GM21576 (cell line): Measurements from ENCODE around the gene C2CD2.
"Not testable (repeated sequence)": the region's sequence is repeated elsewhere in the genome, so short reads cannot be mapped to it uniquely, and the experiment has no call there.

Experiments used
- ATAC-seq: cut with Tn5 transposase; IDR thresholded peaks from one replicate; pipeline ENCODE4 v1.9.1; 2021; ENCODE audit warnings: mild to moderate bottlenecking, moderate library complexity; ENCODE audit not compliant: unreplicated experiment

The C2CD2 gene

DNA sequence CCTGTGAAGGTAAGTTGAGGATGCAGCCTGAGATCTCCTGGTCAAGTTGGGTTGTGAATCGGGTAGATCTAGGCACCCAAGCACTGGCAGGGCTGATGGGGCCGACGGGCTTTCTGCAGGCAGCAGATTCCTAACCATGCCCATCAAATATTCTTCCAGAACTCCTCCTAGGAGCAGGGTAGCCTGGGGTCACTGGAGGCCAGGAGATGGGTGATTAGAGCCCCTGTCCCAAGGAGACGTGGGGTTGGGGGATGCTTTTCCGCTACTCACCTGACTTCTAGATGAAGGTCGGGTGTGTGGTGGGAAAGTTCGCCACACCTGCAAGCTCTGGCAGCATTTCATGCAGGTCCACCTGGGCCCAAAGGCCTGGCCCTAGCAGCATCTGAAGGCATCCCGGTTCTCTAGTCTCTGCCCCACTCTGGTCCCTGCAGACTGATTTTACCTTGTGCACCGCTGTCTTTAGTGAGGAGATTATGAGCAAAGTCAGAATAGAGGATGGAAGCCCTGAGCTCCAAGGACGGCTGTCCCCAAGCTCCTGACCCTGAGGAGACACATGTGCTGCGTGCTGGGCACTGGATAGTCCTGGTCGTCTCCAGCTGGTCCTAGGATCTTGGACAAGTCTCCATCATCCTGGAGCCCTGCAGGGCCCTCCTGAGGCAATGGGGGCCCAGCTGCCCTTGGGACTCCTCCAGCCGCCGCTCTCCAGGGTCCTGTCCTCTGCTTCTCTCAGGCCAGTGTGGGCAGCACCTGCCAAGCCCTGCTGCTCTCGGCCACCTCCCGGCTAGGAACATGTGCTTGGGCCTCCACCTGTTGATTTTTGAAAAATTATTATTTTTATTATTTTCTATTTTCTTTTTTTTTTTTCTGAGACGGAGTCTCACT lies 21.8 kb upstream of the C2CD2 start:
- no peak for ATAC-seq

DNA sequence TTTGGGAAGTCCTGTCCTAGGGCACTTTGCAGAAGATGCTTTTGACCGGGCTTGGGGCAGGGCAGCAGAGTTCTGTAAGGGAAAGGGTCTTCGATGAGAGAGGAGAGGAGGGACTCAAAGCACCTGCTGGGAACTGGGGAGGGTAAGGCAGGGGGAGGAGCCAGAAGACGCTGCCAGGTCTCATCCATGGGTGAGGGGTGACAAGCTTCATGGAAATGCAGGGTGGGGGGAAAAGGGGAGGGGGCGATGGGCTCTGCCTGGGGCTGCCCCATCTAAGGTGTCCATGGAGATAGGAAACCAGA lies 20.9 kb upstream of the C2CD2 start:
- ATAC-seq, result no peak

DNA sequence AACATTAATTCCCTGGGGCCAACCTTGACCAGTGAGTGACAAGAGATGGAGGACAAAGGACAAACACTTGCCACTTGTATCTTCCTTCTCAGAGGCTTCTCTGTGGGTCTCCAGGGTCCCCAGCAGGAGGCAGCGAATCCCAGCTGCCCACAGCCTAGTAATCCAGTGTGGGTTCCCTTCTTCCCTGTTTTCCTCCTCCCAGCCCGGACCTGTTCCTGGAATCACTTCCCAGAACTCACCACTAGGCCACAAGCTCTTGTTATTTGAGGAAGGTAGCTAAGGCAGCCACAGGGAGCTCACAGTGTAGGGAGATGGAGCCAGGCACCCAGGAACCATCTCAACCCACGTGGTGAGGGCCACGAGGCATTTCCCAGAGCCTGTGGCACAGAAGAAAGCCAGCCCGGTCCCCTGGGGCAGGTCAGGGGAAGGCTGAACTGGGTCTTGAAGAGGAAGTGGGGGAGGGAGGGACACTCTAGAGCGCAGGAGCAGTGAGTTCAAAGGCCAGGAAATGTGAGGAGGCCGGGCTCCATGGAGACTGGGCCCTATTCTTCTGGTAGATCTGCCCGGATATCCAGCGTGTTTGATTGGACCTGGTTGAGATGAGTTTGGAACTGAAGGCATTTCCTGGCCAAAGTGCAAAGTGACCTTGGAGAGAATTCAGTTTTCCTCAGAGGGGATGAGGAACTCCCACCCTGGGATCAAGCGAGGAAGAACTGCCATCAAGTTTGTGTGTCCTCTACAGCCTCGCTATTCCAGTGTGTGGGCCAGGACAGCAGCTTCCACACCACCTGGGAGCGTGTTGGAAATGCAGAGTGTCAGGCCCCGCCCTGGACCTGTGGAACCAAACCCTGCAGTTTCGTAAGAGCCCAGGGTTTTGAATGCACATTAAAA lies 20.3 kb upstream of the C2CD2 start:
- no peak for ATAC-seq

DNA sequence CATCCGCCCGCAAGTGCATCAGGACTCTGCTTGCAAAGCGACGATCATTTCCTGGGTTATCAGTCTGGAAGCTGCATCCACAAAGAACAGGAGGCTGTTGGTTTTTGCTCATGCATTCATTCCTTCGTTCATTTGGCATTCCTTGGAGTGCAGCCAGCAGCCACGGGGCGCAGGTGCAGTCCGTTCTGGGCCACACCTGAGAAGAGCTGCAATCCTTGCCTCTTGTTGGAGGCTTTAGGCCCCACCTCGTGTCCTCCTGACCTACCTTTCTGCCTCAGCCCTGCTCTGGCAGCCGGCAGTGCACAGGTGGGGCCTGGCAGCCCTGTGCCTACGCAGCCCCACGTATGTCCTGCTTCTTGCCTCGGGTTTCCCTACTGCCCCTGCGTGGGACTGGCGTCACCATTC lies 19.6 kb upstream of the C2CD2 start:
- ATAC-seq, result no peak

DNA sequence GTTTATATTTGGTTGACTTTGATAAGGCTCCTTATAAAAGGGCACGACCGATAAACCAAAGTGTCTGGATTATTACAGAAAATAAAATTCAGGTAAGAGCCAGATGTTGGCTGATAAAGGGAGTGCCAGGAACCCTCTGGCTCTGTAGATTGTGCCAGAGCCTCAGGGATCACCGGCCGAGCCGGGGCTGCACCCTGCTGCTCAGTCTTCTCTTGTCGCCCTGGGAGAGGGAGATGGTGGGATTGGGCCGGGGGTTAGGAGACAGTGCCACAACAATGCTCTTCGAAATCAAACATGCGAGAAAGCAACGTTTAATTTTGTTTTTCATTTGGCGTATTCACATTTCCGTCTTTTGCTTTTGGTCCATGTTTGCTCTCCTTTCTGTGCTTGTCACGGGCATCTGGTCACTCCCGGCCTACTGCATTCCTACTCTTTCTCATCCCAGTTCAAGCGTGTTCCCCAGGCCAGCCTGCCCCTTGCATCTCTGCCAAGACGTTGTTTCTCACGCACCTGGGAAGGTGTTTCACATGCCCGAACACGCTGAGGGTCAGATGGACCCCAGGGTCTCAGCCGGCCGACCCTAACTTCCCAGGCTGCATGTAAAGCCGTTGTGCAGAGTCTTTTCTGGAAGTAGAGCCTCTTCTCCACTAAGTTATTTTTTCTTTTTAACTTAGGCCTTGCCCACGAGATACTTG lies 18.8 kb upstream of the C2CD2 start:
- no peak for ATAC-seq

DNA sequence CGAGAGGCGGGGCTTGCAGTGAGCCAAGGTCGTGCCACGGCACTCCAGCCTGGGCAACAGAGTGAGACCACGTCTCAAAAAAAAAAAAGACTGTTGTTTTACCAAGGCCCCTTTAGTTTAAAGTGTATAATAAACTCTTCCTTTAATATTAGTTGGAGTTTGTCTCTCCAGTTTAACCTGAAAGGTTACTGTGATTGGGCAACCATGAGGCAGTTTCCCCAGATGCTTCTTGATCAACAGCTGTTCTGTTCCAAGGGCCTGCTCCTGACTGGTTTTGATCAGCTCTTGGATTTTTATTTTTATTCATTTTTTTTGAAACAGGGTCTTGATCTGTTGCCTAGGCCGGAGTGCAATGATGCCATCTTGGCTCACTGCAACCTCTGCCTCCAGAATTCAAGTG lies 18.1 kb upstream of the C2CD2 start:
- ATAC-seq, result no peak

DNA sequence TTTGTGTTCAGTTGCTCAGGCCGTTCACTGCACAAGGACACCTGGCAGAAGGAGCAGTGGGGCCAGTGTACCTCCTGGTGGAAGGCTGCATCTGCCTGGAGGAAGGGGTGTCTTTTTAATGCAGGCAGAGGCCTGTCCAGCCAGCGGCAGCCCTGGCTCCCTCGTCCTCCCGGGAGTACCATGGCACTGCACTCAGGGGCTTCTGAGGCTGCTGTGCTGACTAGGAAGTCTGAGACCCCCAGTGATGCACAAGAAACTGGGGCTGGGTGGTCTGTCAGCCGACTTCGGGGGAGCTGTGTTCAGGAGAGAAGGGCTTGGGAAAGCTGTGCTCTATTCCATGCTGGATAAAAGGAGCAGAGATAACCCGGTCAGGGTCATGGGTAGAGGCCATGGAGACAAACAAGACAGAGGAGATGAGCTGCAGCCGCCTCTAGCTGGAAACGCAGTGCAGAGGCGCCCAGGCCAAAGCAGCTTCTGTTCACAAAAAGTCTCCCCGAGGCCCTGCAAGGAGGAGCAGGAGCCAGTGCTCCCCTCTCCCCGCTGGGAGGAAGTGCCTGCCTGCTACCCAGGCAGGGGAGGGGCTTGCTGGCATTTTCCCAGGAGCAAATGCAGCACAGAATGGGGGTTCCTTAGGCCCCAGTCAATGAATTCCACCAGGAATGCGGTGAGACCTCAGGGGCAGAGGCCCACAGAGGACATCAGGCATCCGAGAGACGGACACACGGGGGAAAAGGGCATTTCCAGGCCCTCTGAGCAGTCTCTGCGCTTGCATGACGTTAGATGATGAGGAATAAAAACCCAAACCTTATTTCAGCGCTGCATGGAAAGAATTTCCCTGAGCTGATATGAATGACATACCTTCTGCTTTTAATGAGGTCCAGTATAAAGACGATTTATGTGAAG lies 17.2 kb upstream of the C2CD2 start:
- ATAC-seq, result no peak

DNA sequence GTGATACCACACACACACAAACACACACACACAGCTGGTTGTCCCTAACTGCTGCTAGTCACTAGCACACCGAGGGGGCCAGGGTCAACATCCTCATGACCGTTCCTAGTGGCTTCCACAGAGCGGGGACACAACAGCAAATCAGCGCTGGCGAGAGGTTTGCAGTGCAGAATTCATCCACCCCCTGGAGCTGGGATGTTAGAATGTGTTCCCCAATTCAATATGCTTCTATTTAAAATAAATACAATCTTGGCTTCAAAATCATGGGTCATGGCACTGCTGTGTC lies 16.2 kb upstream of the C2CD2 start:
- no peak for ATAC-seq

DNA sequence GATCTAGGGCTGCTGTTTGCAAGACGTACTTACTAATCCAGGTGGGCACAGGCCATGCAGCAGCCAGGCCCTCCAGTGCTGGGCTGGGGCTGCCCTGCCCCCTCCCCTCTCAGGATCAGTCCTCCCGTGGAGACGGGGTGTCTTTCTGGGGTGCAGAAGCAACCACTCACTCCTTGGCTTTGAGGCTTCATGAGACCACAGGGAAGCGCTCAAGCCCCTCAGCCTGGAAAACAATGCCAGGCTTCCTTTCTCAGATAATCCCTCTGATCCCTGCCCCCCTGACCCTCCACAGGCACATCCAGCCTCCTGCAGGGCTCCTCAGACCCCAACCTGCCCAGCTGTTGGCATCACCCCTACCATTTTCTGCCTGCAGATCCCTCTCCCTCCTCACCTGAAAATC lies 13.9 kb upstream of the C2CD2 start:
- no peak for ATAC-seq

DNA sequence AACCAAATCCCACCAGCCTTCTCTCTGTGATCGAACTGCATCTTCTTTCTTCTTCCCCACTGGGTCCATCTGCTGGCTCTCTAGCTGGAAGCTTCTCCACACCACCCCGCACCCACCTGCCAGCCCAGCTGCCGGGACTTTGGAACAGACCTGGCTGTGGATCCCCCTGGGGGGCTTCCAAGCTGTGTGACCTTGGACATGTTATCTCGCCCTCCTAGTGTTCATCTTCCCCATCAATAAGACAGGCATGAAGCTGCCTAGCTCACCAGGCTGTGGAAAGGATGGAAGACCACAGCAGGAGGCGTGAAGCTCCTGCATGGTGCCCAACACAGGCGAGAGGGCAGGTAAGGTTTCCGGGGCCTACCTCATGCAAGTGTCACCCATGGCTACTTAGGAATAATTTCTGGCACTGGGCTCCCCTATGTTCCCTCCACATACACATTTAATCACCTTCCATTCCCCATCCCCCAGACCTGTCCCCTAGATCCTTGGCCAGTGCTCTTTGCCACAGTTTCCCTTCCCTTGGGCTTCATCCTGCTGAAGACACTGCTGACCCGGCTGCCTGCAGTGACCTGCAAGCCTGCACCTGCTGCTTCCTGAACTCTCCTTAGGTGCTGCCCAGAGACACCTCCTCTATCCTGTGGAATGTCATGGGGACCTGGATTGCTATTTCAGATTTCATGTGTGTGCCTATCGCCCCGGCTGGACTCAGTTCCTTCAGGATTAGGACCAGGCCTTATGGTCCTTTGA lies 13.2 kb upstream of the C2CD2 start:
- no peak for ATAC-seq

DNA sequence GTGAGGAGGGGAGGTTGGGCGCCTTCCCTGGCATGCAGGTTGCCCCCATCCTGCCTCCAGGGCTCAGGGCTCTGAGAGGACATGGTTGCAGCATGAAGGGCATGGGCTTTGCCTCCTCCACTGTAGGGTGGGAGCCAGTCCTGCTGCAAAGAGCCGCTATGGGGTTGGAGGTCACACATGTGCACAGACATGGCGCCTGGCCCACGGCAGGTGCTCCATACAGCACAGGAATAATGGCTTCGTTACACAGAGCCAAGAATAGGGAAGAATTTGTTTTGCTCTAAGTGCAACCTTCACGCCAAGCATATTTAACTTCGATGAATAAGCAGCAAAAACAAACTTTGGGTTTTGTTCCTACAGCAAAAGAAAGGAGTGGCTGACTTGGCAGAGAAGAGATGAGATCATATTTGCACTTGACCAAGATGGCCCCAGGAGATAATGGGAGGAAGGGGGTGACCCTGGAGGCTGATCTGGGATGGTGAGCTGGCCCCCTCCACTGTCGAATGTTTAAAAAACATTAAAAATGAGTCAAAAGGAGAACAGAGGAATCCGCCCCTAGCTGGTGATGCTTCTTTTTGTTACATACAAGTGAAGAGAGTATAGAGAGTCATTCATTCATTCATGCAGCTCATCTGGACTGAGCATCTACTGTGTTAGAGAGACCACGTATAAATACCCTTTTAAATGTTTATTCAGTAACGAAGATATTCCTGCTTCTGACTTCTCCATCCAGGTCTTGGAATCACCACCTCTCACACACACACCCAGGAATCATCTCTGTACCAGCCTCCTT lies 12.4 kb upstream of the C2CD2 start:
- no peak for ATAC-seq

DNA sequence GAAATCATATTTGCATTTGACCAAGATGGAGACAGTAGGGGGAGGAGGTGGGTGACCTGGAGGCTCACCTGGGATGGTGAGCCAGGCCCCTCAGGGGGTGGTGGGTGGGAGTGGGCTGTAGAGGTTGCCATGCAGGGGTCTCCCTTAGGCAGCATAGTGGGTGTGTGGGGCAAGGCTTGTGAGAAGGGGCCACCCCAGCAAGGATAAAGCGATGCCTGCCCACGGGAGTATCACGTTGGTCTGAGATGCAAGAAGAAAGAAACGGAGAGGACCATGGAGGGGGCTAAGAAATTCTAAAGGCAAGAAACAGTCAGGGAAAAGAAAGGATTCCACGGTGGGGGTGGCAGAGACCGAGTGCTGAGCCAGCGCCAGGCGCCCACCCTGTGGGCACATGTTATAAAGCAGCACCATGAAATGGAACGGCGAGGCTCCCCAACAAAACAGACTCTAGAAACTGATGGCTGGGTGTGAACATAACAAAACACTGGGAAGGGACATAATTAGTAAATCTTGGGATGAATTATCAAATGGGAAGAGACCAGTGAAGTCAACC lies 11.7 kb upstream of the C2CD2 start:
- no peak for ATAC-seq

DNA sequence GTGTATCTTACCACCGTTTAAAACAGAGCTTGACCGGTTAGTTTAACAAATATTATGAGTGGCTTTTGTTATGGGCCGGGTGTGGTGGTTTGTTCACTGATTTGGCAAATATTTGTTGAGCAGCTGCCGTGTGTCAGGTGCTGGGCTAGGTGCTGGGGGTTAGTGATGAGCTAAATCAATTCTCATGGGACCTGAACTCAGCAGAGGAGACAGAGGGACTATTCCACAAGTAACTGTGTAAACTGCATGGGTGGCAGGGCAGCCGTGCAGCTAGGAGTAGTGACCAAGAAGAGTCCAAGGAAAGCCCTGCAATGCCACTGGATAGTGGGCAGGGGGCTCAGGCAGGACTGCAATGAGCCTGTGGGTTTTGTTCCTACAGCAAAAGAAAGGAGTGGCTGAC lies 11.2 kb upstream of the C2CD2 start:
- no peak for ATAC-seq

DNA sequence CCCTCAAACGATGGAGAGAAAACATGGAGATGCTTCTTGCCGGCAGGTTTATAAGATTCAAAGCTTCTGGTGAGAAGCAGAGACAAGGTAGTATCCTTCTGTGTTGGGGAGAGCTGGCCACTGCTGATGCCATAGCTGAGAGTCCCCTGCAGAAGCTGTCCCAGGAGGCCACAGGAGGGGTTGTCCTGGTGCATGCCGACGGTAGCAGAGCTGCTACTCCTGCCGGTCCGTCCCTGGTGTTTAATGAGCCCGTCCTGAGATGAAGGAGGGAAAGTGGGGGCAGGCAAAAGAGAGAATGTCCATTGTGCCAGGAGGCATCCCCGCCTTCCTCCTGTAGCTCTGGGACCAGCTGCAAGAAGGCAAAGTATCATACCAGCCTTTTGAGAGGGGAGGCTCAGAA lies 10.4 kb upstream of the C2CD2 start:
- no peak for ATAC-seq

DNA sequence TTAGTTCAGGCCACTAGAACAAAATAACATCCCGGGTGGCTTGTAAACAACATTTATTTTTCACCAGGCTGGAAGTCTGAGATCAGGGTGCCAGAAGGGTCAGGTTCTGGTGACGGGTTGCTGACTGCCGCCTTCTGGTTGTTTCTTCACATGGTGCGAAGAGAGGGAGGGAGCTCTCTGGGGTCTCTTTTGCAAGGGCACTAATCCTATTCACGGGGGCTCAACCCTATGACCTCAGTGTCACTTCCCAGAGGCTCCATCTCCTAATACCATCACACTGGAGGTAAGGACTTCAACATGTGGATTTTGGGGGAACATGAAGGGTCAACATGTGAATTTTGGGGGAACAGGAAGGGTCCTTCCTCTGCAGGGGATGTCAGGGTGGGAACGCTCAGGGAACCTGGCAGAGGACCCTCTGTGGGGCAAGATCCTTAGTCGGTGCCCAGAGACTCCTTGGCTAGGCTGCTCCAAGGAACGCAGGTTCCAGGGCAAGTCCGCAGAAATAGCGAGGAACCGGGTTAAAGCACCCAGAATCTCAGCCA lies 8.7 kb upstream of the C2CD2 start:
- no peak for ATAC-seq

DNA sequence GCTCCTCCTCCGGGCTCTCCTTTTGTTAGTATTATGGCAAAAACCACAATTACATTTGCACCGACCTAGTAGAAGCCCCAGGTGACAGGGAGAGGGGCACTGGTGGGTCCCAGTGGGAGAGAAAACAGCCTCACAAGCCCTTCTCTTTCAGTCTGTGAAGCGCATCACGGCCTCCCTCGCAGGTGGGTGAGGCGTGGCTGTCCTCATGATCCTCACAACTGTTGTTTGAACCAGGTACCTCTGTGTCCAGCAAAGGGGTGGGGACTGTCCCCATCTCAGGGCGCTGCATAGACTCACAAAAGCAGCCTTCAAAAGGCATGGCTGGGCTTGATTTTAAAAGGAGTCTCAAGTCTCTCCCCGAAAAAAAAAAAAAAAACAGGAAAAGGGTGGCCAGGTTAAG lies 7.9 kb upstream of the C2CD2 start:
- no peak for ATAC-seq

DNA sequence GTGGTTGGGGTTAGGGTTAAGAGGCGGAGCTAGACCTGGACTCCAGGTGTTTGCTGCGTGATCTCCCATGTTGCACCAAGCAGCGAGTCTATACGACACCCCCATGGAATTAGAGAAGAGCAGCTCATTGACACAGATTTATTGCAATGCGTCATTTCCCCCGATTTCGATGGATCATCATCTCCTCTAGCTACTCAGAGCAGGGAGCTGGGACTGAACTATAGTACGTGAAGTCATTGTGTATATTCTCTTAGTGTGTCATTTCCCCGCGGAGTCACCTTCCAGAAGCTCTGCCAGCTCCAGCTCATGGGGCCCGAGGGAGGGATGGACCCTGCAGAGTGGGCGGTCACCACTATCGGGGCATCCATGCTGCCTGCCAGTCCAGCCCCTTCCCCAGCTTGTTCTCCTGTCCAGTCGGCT lies 7.5 kb upstream of the C2CD2 start:
- no peak for ATAC-seq

DNA sequence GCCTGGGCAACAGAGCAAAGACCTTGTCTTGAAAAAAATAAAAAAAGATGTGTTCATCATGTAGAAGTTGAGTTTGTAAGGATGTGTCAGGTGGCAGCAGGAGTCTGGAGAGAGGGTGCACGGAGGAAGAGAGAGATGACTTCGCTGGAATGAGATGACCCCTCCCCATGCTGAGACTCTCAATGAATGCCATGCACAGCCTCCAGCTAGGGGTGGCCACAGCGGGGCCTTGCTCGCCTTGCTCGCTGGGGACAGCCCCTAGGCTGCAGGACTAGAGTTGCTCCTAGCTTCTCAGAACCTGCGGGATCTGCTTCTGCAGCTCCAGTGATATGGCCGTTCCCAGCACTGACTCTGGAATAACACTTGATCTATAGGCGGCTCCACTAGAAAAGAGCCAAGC lies 6.6 kb upstream of the C2CD2 start:
- ATAC-seq, result no peak

DNA sequence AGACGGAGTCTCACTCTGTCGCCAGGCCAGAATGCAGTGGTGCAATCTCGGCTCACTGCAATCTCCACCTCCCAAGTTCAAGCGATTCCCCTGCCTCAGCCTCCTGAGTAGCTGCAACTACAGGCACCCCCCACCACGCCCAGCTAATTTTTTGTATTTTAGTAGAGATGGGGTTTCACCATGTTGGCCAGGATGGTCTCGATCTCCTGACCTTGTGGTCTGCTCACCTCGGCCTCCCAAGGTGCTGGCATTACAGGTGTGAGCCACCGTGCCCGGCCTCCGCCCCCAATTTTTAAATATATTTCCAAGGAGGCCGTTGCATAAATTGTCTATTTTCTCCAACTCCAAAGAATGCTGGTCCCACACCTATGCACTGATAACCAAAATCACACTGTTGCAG lies 5.9 kb upstream of the C2CD2 start:
- not testable (repeated sequence) for ATAC-seq
